RWPE1 (cell line): Measurements from ENCODE around the gene CLPTM1L.
"Not testable (repeated sequence)": the region's sequence is repeated elsewhere in the genome, so short reads cannot be mapped to it uniquely, and the experiment has no call there.

Source experiments
- CTCF ChIA-PET: fragments of 350-600 bp; sonication (Branson Sonifier 250); formaldehyde crosslinking; extraction: SDS; loops from one replicate; lab custom pipeline; 2021; lab: Yijun Ruan, JAX
- POLR2A ChIA-PET: fragments of 400-600 bp; formaldehyde crosslinking; extraction: SDS; loops from one replicate; lab custom pipeline; 2020; ENCODE audit warnings: antibody characterized with exemption; ENCODE audit not compliant: low non-redundant PET; lab: Yijun Ruan, JAX
- DNase-seq: peaks from one replicate; pipeline ENCODE4 v3.0.0; 2012; ENCODE audit warnings: low spot score
- H3K27ac ChIP-seq: fragments of 450-650 bp; 2 replicates; pipeline ENCODE4 v1.5.1; 2017
- TF ChIP-seq, protein P1 (sequence below): fragments of 450-650 bp; conservative IDR thresholded peaks from 2 replicates; pipeline ENCODE4 v1.5.1; 2017; ENCODE audit warnings: low read depth, mild to moderate bottlenecking

CLPTM1L gene

DNA sequence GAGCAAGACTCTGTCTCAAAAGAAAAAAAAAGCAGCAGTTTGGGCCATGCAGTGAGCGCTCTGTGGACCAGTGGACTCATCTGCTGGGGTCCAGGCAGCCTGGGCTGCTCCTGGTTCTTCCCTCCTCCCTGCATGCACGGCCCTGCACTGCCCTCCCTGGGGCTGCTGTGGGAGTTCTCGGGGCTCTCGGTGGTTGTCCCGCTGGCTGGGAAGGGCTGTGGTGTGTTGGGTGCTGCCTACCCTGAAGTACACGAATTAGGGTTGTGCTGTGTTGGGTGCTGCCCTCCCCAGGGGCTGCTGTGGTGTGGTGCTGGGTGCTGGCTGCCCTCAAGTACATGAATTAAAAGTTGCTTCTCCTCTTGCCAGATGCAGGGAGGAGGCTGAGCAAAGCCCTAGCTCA is 18.3 kb upstream of the CLPTM1L start:
- no peak overlapping the region for H3K27ac ChIP-seq
- CTCF ChIA-PET: no interaction called here
- TF ChIP-seq, protein P1, sequence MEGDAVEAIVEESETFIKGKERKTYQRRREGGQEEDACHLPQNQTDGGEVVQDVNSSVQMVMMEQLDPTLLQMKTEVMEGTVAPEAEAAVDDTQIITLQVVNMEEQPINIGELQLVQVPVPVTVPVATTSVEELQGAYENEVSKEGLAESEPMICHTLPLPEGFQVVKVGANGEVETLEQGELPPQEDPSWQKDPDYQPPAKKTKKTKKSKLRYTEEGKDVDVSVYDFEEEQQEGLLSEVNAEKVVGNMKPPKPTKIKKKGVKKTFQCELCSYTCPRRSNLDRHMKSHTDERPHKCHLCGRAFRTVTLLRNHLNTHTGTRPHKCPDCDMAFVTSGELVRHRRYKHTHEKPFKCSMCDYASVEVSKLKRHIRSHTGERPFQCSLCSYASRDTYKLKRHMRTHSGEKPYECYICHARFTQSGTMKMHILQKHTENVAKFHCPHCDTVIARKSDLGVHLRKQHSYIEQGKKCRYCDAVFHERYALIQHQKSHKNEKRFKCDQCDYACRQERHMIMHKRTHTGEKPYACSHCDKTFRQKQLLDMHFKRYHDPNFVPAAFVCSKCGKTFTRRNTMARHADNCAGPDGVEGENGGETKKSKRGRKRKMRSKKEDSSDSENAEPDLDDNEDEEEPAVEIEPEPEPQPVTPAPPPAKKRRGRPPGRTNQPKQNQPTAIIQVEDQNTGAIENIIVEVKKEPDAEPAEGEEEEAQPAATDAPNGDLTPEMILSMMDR: no peak
- no peak for DNase-seq
- POLR2A ChIA-PET: no interaction called here

DNA sequence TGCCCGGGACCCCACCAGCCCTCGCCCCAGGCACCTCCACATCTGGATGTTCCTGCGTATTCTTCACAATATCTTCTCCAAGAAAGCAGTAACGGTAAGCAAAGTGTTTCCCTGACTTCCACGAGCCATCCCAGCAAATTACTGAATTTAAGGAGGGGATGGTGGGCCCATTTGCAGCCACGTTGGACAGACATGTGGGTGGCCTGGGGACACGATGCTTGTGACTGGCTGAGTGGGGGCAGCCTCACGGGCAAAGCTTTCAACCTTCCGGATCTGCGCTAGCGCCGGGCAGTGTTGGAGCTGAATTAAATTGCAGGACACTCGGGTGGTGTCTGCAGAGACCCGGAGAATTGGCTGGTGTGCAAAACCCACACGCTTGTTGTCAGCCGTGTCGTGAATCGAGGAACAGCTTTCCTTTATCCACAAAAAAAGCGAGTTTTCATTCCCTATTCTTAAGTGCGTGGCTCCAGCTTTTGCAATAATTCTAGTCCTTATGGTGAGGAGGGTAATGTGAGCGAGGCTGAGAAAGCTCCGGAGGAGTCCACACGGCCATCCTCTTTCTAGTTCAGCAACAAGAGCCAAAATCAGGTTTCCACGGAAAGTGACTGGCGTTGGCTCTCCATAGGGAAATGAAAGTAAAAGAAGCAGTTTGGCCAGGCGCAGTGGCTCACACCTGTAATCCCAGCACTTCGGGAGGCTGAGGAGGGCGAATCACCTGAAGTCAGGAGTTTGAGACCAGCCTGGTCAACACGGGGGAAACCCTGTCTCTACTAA is 17.5 kb upstream of the CLPTM1L start:
- ChIA-PET POLR2A (no interaction called here), CTCF (interaction anchor here (0.5 to 1.0 kb wide), 3 partner anchors 13 to 39 kb away, joined by 3 to 4 read pairs (median 3); no protein-coding TSS in a partner anchor)
- TF ChIP-seq, protein P1: no peak
- H3K27ac ChIP-seq: no peak overlapping the region
- DNase-seq: no peak

DNA sequence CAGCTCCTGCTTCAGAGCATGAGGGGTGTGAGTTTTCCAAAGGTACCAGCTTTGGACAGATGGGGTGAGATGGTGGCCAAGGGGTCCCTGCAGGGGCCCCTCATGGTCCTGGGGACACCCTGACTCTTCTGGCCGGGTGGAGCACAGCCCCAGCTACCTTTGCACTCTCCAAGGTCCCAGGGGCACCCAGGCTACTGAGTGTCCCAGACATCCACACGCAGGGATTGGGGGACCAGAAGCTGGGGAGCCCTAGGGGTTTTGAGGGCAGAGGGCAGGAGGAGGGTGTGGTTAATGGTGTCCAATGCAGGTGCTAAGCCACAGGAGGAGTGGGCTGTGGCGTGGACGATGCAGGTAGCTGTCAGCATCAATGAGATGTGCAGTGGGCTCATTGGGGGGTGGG is 16.0 kb upstream of the CLPTM1L start:
- POLR2A ChIA-PET: no interaction called here
- no peak for DNase-seq
- TF ChIP-seq, protein P1: no peak
- H3K27ac ChIP-seq: no peak overlapping the region
- CTCF ChIA-PET: interaction anchor here (0.6 to 0.9 kb wide), 3 partner anchors 19 to 238 kb away, joined by 3 to 6 read pairs (median 4); no protein-coding TSS in a partner anchor

DNA sequence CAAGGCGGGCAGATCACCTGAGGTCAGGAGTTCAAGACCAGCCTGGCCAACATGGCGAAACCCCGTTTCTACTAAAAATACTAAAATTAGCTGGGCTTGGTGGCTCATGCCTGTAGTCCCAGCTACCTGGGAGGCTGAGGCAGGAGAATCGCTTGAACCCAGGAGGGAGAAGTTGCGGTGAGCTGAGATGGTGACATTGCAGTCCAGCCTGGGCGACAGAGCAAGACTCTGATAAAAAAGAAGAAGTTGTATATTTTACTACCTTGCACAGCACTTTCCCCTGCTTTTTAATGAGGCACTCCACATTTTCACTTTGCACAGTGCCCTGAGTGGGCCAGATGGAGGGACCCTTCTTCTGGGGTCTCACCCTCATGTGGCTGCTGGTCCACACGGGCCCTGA is 15.5 kb upstream of the CLPTM1L start:
- DNase-seq, POLR2A ChIA-PET, H3K27ac ChIP-seq: not testable (repeated sequence)
- CTCF ChIA-PET: interaction anchor here (0.6 to 0.9 kb wide), 2 partner anchors 20 to 95 kb away, joined by 3 to 4 read pairs; no protein-coding TSS in a partner anchor

DNA sequence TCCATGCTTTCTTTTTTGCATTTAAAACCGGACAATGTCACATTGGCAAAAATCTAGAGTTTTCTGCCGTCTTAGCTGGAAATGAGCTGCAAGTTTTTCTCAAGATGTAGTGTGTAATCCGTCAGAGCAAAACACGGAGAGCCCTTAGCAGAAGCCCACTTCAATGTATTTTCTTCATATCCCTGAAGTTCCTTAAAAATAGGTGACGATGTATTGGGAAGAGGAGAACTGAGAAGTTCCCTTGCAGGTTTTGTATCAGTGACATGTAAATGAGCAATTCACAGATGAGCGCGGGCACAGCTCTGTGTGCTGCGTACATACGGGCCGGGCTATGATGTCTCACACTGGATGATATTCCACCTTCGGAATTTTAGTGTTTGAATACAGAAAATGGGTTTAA is 14.8 kb upstream of the CLPTM1L start:
- no peak for DNase-seq
- ChIA-PET POLR2A (no interaction called here), CTCF (interaction anchor here (0.9 kb wide), 1 partner anchor 20 kb away, joined by 4 read pairs; no protein-coding TSS in a partner anchor)
- TF ChIP-seq, protein P1: no peak
- H3K27ac ChIP-seq: no peak overlapping the region

DNA sequence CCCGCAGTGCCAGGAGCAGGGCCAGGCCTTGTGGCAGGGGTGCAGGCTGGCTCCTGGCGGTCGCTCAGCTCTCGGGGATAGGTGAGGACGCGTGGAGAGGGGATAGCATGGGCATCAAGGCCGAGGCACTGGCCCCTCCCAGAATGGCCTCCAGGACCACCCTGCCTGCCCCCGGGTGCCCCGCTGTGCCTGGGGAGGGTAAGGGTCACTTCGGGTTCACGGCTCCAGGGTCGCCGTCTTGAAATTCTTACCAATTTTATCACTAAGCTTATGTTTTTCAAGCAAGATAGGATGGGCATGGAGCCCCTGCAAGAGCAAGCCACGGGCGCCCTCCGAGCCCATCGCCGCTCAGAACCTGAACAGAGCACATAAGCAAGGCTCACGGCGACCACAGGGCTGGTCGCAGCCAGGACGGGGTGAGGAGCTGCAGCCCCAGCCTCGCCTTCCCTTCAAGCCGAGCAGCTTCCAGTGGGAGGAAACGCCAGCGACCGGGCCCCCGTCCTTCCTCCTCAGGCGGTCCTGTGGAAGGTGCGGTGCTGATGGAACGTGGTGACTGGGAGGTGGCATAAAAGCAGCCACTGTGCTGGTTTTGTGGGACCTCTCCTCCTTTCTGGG is 14.2 kb upstream of the CLPTM1L start:
- CTCF ChIA-PET: no interaction called here
- POLR2A ChIA-PET: no interaction called here

More for the DNA sequence above, 14.2 kb upstream of the CLPTM1L start:
- H3K27ac ChIP-seq: no peak overlapping the region
- no peak for DNase-seq
- TF ChIP-seq, protein P1: no peak
